Mesothelial cell of epicardium (in vitro differentiated cells): ENCODE results near the gene ADCYAP1R1. TPM values are rescaled to one million over a fixed set of nuclear protein-coding genes. Genes with fewer than 3 reads are reported as not detected.

Experiments
- DNase-seq, 2 experiments: peaks; one replicate each; pipeline ENCODE4 v3.0.0; 2021; ENCODE audit warnings: low spot score in 2 of 2; ENCODE audit not compliant: unreplicated experiment in 2 of 2
- H3K27ac Mint-ChIP-seq: 2 replicates; pipeline ENCODE4 v1.8.0; 2021; ENCODE audit warnings: mixed read lengths
- H3K27me3 Mint-ChIP-seq: 2 replicates; pipeline ENCODE4 v1.8.0; 2021; ENCODE audit warnings: low read depth, mixed read lengths
- H3K36me3 Mint-ChIP-seq: 2 replicates; pipeline ENCODE4 v1.8.0; 2021; ENCODE audit warnings: mixed read lengths
- H3K4me1 Mint-ChIP-seq: 2 replicates; pipeline ENCODE4 v1.8.0; 2021; ENCODE audit warnings: mixed read lengths
- H3K4me3 Mint-ChIP-seq: 2 replicates; pipeline ENCODE4 v1.8.0; 2021; ENCODE audit warnings: mild to moderate bottlenecking, moderate library complexity, mixed read lengths
- H3K9me3 Mint-ChIP-seq: 2 replicates; pipeline ENCODE4 v1.8.0; 2021; ENCODE audit warnings: mixed read lengths
- CTCF ChIP-seq: fragments of 200-600 bp; sonication (generic); IDR thresholded peaks from one replicate; pipeline ENCODE4 v1.5.0; 2021; ENCODE audit warnings: antibody characterized with exemption; ENCODE audit not compliant: unreplicated experiment
- total RNA-seq: library from RNA; stranded (reverse); gene quantifications from 3 replicates; pipeline ENCODE4 v1.2.1, GENCODE V29; 2021

The ADCYAP1R1 gene
- total RNA-seq, 1 donor from 2014 or later: 0.36 TPM

- H3K4me3 Mint-ChIP-seq: no peak overlapping the region
- no peaks in the 10 kb centered on the region for H3K9me3 Mint-ChIP-seq
- H3K36me3 Mint-ChIP-seq: no peaks in the 10 kb centered on the region
- peaks cover 46% of the 10 kb centered on the region for H3K27me3 Mint-ChIP-seq
- DNase-seq: no peak
- TF ChIP-seq CTCF: no peak
- H3K27ac Mint-ChIP-seq: no peak overlapping the region
- H3K4me1 Mint-ChIP-seq: no peaks in the 10 kb centered on the region
Measured at GRCh38 chr7:31068006-31068675, 16.0 kb downstream of the ADCYAP1R1 start.

- TF ChIP-seq CTCF: no peak
- H3K4me3 Mint-ChIP-seq: no peak overlapping the region
- no peak overlapping the region for H3K27ac Mint-ChIP-seq
- H3K27me3 Mint-ChIP-seq: peaks cover 38% of the 10 kb centered on the region
- DNase-seq: no peak
- no peaks in the 10 kb centered on the region for H3K36me3 Mint-ChIP-seq
- no peaks in the 10 kb centered on the region for H3K4me1 Mint-ChIP-seq
- H3K9me3 Mint-ChIP-seq: no peaks in the 10 kb centered on the region
Measured at GRCh38 chr7:31069860-31070555, 17.9 kb downstream of the ADCYAP1R1 start.

- no peaks in the 10 kb centered on the region for H3K36me3 Mint-ChIP-seq
- no peak for TF ChIP-seq CTCF
- H3K4me1 Mint-ChIP-seq: no peaks in the 10 kb centered on the region
- no peak overlapping the region for H3K4me3 Mint-ChIP-seq
- no peaks in the 10 kb centered on the region for H3K9me3 Mint-ChIP-seq
- no peak overlapping the region for H3K27ac Mint-ChIP-seq
- H3K27me3 Mint-ChIP-seq: peaks cover 38% of the 10 kb centered on the region
- no peak for DNase-seq
Measured at GRCh38 chr7:31070991-31071644, 19.0 kb downstream of the ADCYAP1R1 start.

GRCh38 chr7:31071645-31072029, 19.5 kb downstream of the ADCYAP1R1 start:
- H3K27ac Mint-ChIP-seq: no peak overlapping the region

More at GRCh38 chr7:31071645-31072029, 19.5 kb downstream of the ADCYAP1R1 start:
- no peak for DNase-seq
- peaks cover 33% of the 10 kb centered on the region for H3K27me3 Mint-ChIP-seq
- H3K9me3 Mint-ChIP-seq: no peaks in the 10 kb centered on the region
- no peak for TF ChIP-seq CTCF
- H3K4me1 Mint-ChIP-seq: no peaks in the 10 kb centered on the region
- no peaks in the 10 kb centered on the region for H3K36me3 Mint-ChIP-seq
- no peak overlapping the region for H3K4me3 Mint-ChIP-seq
